ENCODE data around the gene IGSF5.
A peak's percentile ranks its signal among the peaks of the same experiment; 100 is the strongest.

- TF ChIP-seq CTCF (conservative IDR thresholded peaks at IDR 0.05; ENCODE audit: low read depth, low read length) = peak; percentile 54
- TF ChIP-seq EZH2 (IDR thresholded peaks at IDR 0.05; ENCODE audit: borderline replicate concordance, low read depth, low read length, poor library complexity, severe bottlenecking) = no peak
These were observed 43.4 kb downstream of the IGSF5 start for GRCh38 chr21:39788383-39788782.
